ENCODE measurements around the gene FAM163B.

- TF ChIP-seq, protein P1, sequence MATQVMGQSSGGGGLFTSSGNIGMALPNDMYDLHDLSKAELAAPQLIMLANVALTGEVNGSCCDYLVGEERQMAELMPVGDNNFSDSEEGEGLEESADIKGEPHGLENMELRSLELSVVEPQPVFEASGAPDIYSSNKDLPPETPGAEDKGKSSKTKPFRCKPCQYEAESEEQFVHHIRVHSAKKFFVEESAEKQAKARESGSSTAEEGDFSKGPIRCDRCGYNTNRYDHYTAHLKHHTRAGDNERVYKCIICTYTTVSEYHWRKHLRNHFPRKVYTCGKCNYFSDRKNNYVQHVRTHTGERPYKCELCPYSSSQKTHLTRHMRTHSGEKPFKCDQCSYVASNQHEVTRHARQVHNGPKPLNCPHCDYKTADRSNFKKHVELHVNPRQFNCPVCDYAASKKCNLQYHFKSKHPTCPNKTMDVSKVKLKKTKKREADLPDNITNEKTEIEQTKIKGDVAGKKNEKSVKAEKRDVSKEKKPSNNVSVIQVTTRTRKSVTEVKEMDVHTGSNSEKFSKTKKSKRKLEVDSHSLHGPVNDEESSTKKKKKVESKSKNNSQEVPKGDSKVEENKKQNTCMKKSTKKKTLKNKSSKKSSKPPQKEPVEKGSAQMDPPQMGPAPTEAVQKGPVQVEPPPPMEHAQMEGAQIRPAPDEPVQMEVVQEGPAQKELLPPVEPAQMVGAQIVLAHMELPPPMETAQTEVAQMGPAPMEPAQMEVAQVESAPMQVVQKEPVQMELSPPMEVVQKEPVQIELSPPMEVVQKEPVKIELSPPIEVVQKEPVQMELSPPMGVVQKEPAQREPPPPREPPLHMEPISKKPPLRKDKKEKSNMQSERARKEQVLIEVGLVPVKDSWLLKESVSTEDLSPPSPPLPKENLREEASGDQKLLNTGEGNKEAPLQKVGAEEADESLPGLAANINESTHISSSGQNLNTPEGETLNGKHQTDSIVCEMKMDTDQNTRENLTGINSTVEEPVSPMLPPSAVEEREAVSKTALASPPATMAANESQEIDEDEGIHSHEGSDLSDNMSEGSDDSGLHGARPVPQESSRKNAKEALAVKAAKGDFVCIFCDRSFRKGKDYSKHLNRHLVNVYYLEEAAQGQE (IDR thresholded peaks at IDR 0.05; ENCODE audit: unreplicated experiment), result no peak
- TF ChIP-seq, protein P2, sequence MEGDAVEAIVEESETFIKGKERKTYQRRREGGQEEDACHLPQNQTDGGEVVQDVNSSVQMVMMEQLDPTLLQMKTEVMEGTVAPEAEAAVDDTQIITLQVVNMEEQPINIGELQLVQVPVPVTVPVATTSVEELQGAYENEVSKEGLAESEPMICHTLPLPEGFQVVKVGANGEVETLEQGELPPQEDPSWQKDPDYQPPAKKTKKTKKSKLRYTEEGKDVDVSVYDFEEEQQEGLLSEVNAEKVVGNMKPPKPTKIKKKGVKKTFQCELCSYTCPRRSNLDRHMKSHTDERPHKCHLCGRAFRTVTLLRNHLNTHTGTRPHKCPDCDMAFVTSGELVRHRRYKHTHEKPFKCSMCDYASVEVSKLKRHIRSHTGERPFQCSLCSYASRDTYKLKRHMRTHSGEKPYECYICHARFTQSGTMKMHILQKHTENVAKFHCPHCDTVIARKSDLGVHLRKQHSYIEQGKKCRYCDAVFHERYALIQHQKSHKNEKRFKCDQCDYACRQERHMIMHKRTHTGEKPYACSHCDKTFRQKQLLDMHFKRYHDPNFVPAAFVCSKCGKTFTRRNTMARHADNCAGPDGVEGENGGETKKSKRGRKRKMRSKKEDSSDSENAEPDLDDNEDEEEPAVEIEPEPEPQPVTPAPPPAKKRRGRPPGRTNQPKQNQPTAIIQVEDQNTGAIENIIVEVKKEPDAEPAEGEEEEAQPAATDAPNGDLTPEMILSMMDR (conservative IDR thresholded peaks at IDR 0.05; ENCODE audit: low read depth in 2 of 2), result no peak
- no peak for TF ChIP-seq CREB1 (CRISPR knock-in tag; IDR thresholded peaks at IDR 0.05; ENCODE audit: low read depth)
- no peak for TF ChIP-seq POLR2AphosphoS5 (IDR thresholded peaks at IDR 0.05; ENCODE audit: low read depth)
- no peak for TF ChIP-seq ZNF114 (CRISPR knock-in tag; IDR thresholded peaks at IDR 0.05)
- TF ChIP-seq EZH2phosphoT487 (IDR thresholded peaks at IDR 0.05; ENCODE audit: unreplicated experiment), result no peak
- no peak for TF ChIP-seq EZH2 (IDR thresholded peaks at IDR 0.05; ENCODE audit: low read depth, unreplicated experiment)
- TF ChIP-seq ZNF331 (CRISPR knock-in tag; IDR thresholded peaks at IDR 0.05; ENCODE audit: low read depth), result no peak
- TF ChIP-seq, protein P3, sequence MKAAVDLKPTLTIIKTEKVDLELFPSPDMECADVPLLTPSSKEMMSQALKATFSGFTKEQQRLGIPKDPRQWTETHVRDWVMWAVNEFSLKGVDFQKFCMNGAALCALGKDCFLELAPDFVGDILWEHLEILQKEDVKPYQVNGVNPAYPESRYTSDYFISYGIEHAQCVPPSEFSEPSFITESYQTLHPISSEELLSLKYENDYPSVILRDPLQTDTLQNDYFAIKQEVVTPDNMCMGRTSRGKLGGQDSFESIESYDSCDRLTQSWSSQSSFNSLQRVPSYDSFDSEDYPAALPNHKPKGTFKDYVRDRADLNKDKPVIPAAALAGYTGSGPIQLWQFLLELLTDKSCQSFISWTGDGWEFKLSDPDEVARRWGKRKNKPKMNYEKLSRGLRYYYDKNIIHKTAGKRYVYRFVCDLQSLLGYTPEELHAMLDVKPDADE (IDR thresholded peaks at IDR 0.05), result no peak
- TF ChIP-seq JUNB (IDR thresholded peaks at IDR 0.05; ENCODE audit: unreplicated experiment), result no peak
- TF ChIP-seq NANOG (IDR thresholded peaks at IDR 0.05; ENCODE audit: borderline replicate concordance), result no peak
These were observed 6.0 kb upstream of the FAM163B start for GRCh38 chr9:133615186-133615585.
